Heart left ventricle (tissue), 13 donors: Measurements from ENCODE around the gene DCK.

Source experiments
- CTCF ChIP-seq, 12 donors: fragments of 200-600 bp; sonication (generic) in 4 of 12; IDR thresholded peaks; one replicate each; pipeline versions ENCODE4 v1.5.0 to v1.8.0; 2018 to 2022; ENCODE audit warnings: antibody characterized with exemption in 12 of 12, mild to moderate bottlenecking in 5 of 12
- POLR2A ChIP-seq, 2 donors: fragments of 450-650 bp; IDR thresholded peaks; one replicate each; pipeline ENCODE4 v1.6.1; 2017; ENCODE audit warnings: antibody characterized with exemption in 2 of 2, mild to moderate bottlenecking in 2 of 2, moderate library complexity in 2 of 2
- donor health status: ischemic (EF 13 %, LVEDD 7.1; RV severe dilation, severe dysfunction).
- donor health status: DM: no; HTN: yes; CAD: no.
- donor health status: DM: no; HTN: no; CAD: no.
- donor health status: ischemic (EF 25% LVEDD 6.9; RV normal size, moderate dysfunction).
- donor health status: ischemic (EF 25% LVEDD 5.7; RV mildly dilated, moderate dysfunction).
- donor health status: ischemic (EF 35%, LVEDD 5.7; RV mildly dilated, moderate dysfunction).
- donor health status: nonischemic (EF 11% LVEDD 7.7; RV severe dilation, severe dysfunction).
- donor health status: DM: yes; HTN: yes; CAD: no.
- donor health status: PGD.
- donor health status: ischemic (EF 29% LVEDD 5.4; RV normal size, mild dysfunction).
- donor health status: nonischemic (EF 23%, LVEDD 6.1; RV moderate dilation, normal function).

GRCh38 chr4:70946939-70947338, 46.5 kb upstream of the DCK start:
- TF ChIP-seq POLR2A (IDR thresholded peaks at IDR 0.05) (no peak), CTCF (IDR thresholded peaks at IDR 0.05) (no peak)
